DMS114 treated with DMSO at 0.1 percent for 48 hours (cell line): Measurements from ENCODE around the gene OR6B1.
"Not testable (repeated sequence)": the region's sequence is repeated elsewhere in the genome, so short reads cannot be mapped to it uniquely, and the experiment has no call there.

Experiments used
- DNase-seq: peaks from one replicate; lab custom pipeline; 2025; ENCODE audit not compliant: unreplicated experiment; lab: John Stamatoyannopoulos, UW

Gene OR6B1

GRCh38 chr7:144037414-144038035 is 37.4 kb downstream of the OR6B1 start:
- DNase-seq: no peak

GRCh38 chr7:144038887-144039286 is 38.8 kb downstream of the OR6B1 start:
- no peak for DNase-seq

GRCh38 chr7:144048648-144049047 is 48.5 kb downstream of the OR6B1 start, which contains the start of gene OR2A5:
TSS of gene OR2A5 (plus strand) at chr7:144048948. CDS start at chr7:144050402, 1,454 bp downstream.
- no peak for DNase-seq

- DNase-seq: no peak
Observed at GRCh38 chr7:144049491-144049890, 49.4 kb downstream of the OR6B1 start.

DNA sequence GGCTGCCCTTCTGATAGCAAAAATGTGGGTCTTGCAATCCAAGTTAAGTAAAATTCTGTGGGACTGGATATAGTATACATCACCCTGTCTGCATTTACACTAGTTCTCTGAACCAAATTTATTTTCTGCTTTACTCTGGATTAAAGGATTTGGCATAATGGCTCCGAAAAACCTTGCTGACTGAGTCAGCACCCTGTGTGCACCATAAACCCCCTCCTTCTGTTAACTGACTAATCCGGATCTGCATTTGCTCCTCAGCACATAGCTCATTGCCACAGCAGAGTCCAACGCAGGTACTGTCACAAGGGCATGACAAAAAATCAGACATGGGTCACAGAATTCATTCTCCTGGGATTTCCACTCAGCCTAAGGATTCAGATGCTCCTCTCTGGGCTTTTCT is 50.0 kb downstream of the OR6B1 start:
- no peak for DNase-seq

DNA sequence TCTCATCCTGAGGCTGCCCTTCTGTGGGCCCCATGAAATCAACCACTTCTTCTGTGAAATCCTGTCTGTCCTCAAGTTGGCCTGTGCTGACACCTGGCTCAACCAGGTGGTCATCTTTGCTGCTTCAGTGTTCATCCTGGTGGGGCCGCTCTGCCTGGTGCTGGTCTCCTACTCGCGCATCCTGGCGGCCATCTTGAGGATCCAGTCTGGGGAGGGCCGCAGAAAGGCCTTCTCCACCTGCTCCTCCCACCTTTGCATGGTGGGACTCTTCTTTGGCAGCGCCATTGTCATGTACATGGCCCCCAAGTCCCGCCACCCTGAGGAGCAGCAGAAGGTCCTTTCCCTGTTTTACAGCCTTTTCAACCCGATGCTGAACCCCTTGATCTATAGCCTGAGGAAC is 50.8 kb downstream of the OR6B1 start:
- DNase-seq: not testable (repeated sequence)

GRCh38 chr7:144057954-144058353 is 57.8 kb downstream of the OR6B1 start:
- DNase-seq: no peak
